Measurements from ENCODE around the gene EYS. TPM values are rescaled to one million over a fixed set of nuclear protein-coding genes. Genes with fewer than 3 reads are reported as not detected.

Gene EYS
- total and polyA plus RNA-seq, 9 of the 15 experiments (the other 6 are each of a cell fraction or from before 2014, with no cell fraction given), result 0.03 to 0.36 (median 0.10) TPM; not detected in 2

DNA sequence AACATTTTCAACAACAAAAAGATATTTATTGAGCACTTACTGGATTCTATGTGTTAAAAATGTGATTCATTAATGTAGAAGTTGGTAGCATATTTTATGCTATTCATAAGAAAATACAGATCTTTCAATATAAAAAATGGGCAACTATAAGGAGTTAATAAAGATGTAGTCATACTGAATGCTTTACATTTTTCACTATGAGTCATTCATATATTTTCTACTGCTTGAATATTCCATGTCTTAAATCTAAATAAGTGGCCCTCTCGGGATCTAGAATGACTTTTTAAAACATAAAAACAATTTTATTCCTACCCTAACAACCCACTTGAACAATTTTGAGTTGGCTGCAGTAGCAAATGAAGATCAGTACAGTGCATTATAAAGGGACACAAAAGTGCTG is 1709.3 kb downstream of the EYS start:
- Histone ChIP-seq H2AFZ (ENCODE audit: low read depth, low read length) (no peak overlapping the region), H3K27ac (ENCODE audit: extremely low read depth, low read depth, low read length) (no peak overlapping the region), H3K4me1 (replicated peaks in 1 of 2; ENCODE audit: control insufficient read depth in 2 of 2, insufficient read depth in 2 of 2, low read length in 2 of 2) (no peaks in the 10 kb centered on the region), H3K79me2 (ENCODE audit: control insufficient read depth, insufficient read depth, low read length) (no peaks in the 10 kb centered on the region), H4K20me1 (replicated peaks; ENCODE audit: control insufficient read depth, insufficient read depth, low read length) (no peaks in the 10 kb centered on the region), H3K36me3 (ENCODE audit: control insufficient read depth, insufficient read depth, low read length) (no peaks in the 10 kb centered on the region), H3K4me3 (no peak overlapping the region), H3K27me3 (ENCODE audit: control insufficient read depth in 2 of 2, insufficient read depth in 2 of 2, low read length in 2 of 2) (no peaks in the 10 kb centered on the region), H3K9me1 (ENCODE audit: control insufficient read depth, insufficient read depth, low read length) (no peaks in the 10 kb centered on the region), H3K9ac (ENCODE audit: insufficient read depth in 1 of 2, low read depth in 2 of 2, low read length in 2 of 2) (no peak overlapping the region), H3K9me3 (replicated peaks; ENCODE audit: control insufficient read depth, insufficient read depth, low read depth, low read length) (no peaks in the 10 kb centered on the region), H3K4me2 (ENCODE audit: insufficient read depth, low read length) (no peak overlapping the region)
- in situ Hi-C loops (cut with MboI) (no loop called here), intact Hi-C loops (cut with micrococcal nuclease) (no loop called here)
- no peak for TF ChIP-seq MTA2 (IDR thresholded peaks at IDR 0.05; ENCODE audit: low read depth)
- ATAC-seq (no peak), DNase-seq (ENCODE audit: extremely low read depth in 1 of 4, low spot score in 3 of 4) (no peak), FAIRE-seq (no peak)
- POLR2A ChIA-PET, result no interaction called here
- no TSS peak for BruUV-seq (replicated peaks)
- CTCF ChIA-PET (ENCODE audit: low intra/inter-chr PET ratio), result no interaction called here
- 0% methylated on average over 1 of the region's 1 CpG for WGBS (ENCODE audit: insufficient coverage, low coverage, missing lambda C conversion rate)

DNA sequence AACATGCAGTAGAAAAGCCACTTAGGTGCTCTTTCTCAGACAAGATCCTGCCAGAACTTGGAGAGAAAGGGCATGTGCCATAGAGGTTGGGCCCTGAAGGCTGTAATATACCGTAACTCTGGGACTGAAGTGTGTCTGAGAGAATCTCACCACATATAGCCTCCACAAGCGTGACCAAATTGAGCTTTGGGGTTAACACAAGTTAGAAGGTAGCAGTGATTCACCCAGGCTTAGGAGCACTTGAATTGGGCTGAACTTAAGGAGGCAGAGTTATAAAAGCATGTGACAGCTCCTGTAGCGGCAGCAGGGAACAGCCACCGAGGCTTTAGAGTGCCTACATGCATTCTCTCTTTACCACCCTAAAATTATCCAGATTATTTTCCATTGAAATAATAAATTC is 1709.8 kb downstream of the EYS start:
- H3K4me1 ChIP-seq (replicated peaks in 1 of 2; ENCODE audit: control insufficient read depth in 2 of 2, insufficient read depth in 2 of 2, low read length in 2 of 2), result no peaks in the 10 kb centered on the region
- H3K9me3 ChIP-seq (replicated peaks; ENCODE audit: control insufficient read depth, insufficient read depth, low read depth, low read length), result no peaks in the 10 kb centered on the region
- H4K20me1 ChIP-seq (replicated peaks; ENCODE audit: control insufficient read depth, insufficient read depth, low read length), result no peaks in the 10 kb centered on the region
- FAIRE-seq (no peak), ATAC-seq (no peak), DNase-seq (ENCODE audit: extremely low read depth in 1 of 4, low spot score in 3 of 4) (no peak)
- no peaks in the 10 kb centered on the region for H3K27me3 ChIP-seq (ENCODE audit: control insufficient read depth in 2 of 2, insufficient read depth in 2 of 2, low read length in 2 of 2)
- no peaks in the 10 kb centered on the region for H3K9me1 ChIP-seq (ENCODE audit: control insufficient read depth, insufficient read depth, low read length)
- H3K79me2 ChIP-seq (ENCODE audit: control insufficient read depth, insufficient read depth, low read length), result no peaks in the 10 kb centered on the region
- no peak overlapping the region for H3K4me2 ChIP-seq (ENCODE audit: insufficient read depth, low read length)
- WGBS (ENCODE audit: insufficient coverage, low coverage, missing lambda C conversion rate), result 2% methylated on average over 4 of the region's 4 CpGs
- intact Hi-C loops (cut with micrococcal nuclease), result no loop called here
- ChIA-PET POLR2A (no interaction called here), CTCF (ENCODE audit: low intra/inter-chr PET ratio) (no interaction called here)
- no peak overlapping the region for H2AFZ ChIP-seq (ENCODE audit: low read depth, low read length)
- no peaks in the 10 kb centered on the region for H3K36me3 ChIP-seq (ENCODE audit: control insufficient read depth, insufficient read depth, low read length)
- H3K4me3 ChIP-seq, result no peak overlapping the region
- no peak overlapping the region for H3K27ac ChIP-seq (ENCODE audit: extremely low read depth, low read depth, low read length)
- no peak overlapping the region for H3K9ac ChIP-seq (ENCODE audit: insufficient read depth in 1 of 2, low read depth in 2 of 2, low read length in 2 of 2)
- BruUV-seq (replicated peaks), result no TSS peak
- in situ Hi-C loops (cut with MboI), result no loop called here
- no peak for TF ChIP-seq HLTF (IDR thresholded peaks at IDR 0.05)
- TF ChIP-seq PHB (CRISPR knock-in tag; IDR thresholded peaks at IDR 0.05), result no peak
- TF ChIP-seq, protein P1, sequence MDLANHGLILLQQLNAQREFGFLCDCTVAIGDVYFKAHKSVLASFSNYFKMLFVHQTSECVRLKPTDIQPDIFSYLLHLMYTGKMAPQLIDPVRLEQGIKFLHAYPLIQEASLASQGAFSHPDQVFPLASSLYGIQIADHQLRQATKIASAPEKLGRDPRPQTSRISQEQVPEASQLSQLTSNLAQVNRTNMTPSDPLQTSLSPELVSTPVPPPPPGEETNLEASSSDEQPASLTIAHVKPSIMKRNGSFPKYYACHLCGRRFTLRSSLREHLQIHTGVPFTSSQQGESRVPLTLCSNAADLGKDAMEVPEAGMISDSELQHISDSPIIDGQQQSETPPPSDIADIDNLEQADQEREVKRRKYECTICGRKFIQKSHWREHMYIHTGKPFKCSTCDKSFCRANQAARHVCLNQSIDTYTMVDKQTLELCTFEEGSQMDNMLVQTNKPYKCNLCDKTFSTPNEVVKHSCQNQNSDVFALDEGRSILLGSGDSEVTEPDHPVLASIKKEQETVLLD (IDR thresholded peaks at IDR 0.05), result no peak
- TF ChIP-seq, protein P2, sequence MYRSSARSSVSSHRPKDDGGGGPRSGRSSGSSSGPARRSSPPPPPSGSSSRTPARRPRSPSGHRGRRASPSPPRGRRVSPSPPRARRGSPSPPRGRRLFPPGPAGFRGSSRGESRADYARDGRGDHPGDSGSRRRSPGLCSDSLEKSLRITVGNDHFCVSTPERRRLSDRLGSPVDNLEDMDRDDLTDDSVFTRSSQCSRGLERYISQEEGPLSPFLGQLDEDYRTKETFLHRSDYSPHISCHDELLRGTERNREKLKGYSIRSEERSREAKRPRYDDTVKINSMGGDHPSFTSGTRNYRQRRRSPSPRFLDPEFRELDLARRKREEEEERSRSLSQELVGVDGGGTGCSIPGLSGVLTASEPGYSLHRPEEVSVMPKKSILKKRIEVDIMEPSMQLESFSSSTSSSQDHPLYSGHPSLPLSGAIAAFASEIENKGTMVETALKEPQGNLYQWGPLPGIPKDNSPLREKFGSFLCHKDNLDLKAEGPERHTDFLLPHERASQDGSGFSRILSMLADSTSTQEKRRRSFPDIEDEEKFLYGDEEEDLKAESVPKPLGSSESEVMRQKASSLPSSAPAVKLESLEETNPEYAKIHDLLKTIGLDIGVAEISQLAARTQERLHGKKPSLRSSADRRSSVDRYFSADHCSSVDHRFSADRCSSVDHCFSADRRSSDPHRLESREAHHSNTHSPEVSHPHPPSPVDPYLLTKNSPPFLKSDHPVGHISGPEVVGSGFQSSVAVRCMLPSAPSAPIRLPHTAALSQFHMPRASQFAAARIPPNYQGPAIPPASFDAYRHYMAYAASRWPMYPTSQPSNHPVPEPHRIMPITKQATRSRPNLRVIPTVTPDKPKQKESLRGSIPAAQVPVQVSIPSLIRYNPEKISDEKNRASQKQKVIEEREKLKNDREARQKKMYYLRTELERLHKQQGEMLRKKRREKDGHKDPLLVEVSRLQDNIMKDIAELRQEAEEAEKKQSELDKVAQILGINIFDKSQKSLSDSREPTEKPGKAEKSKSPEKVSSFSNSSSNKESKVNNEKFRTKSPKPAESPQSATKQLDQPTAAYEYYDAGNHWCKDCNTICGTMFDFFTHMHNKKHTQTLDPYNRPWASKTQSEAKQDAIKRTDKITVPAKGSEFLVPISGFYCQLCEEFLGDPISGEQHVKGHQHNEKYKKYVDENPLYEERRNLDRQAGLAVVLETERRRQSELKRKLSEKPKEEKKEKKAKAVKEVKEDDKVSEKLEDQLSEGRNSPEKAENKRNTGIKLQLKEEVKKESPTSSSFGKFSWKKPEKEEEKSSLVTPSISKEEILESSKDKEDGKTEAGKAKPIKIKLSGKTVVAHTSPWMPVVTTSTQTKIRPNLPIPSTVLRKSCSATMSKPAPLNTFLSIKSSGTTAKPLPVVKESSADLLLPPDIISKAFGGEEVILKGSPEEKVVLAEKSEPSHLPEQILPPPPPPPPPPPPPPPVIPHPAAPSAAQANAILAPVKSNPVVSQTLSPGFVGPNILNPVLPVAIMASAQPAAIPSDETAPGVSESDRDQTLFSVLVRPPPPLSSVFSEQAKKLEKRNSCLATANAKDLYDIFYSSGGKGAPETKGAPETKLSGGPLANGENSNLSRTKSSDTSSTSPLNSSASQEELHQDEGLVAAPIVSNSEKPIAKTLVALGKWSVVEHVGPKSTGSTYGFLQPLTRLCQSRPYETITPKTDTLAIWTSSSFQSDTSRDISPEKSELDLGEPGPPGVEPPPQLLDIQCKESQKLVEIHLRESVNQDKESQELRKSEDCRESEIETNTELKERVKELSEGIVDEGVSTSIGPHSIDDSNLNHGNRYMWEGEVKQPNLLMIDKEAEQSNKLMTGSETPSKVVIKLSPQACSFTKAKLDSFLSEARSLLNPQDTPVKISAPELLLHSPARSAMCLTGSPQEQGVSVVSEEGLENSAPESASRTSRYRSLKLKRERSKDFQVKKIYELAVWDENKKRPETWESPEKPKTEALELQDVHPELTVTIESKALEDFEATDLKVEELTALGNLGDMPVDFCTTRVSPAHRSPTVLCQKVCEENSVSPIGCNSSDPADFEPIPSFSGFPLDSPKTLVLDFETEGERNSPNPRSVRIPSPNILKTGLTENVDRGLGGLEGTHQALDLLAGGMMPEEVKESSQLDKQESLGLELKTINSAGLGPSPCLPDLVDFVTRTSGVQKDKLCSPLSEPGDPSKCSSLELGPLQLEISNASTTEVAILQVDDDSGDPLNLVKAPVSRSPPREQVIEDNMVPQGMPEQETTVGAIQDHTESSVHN (IDR thresholded peaks at IDR 0.05; ENCODE audit: borderline replicate concordance in 1 of 2, low read depth in 1 of 2), result no peak
